Psoas muscle (tissue), 8 donors: ENCODE results near the gene C2orf68. TPM values are rescaled to one million over a fixed set of nuclear protein-coding genes. Genes with fewer than 3 reads are reported as not detected.

Experiments
- ATAC-seq, 4 donors: fragments of 200-7000 bp; cut with Tn5 transposase; one replicate each; pipeline ENCODE4 v1.9.1; 2020; ENCODE audit warnings: moderate library complexity in 3 of 4, mild to moderate bottlenecking in 2 of 4
- DNase-seq, 2 donors: peaks; one replicate each; pipeline ENCODE4 v3.0.0-alpha.2; 2020
- H3K27ac ChIP-seq: fragments of 200-600 bp; one replicate; pipeline ENCODE4 v1.8.0; 2022
- H3K27me3 ChIP-seq, 3 donors: fragments of 200-600 bp in 1 of 3; one replicate each; pipeline versions ENCODE4 v1.6.1 to v1.8.0; 2013 to 2022; ENCODE audit warnings: low read length in 2 of 3, mild to moderate bottlenecking in 2 of 3, moderate library complexity in 1 of 3; ENCODE audit not compliant: insufficient read depth in 3 of 3
- H3K36me3 ChIP-seq, 2 donors: fragments of 200-600 bp in 1 of 2; one replicate each; pipeline versions ENCODE4 v1.6.1 to v1.8.0; 2013 to 2022; ENCODE audit warnings: low read depth in 1 of 2, mild to moderate bottlenecking in 1 of 2, moderate library complexity in 1 of 2; ENCODE audit not compliant: insufficient read depth in 1 of 2
- H3K4me1 ChIP-seq: fragments of 200-600 bp; one replicate; pipeline ENCODE4 v1.8.0; 2022
- H3K4me3 ChIP-seq: fragments of 200-600 bp; one replicate; pipeline ENCODE4 v1.8.0; 2022; ENCODE audit warnings: mild to moderate bottlenecking
- H3K9me3 ChIP-seq: fragments of 200-600 bp; one replicate; pipeline ENCODE4 v1.8.0; 2022
- WGBS, 3 donors: extraction: QIAGEN DNeasy Blood & Tissue Kit; methylation state at CpG; one replicate each; pipeline versions ENCODE4 v1.1.6 to v1.1.7; 2013; 5-methylcytosine and 5-hydroxymethylcytosine counted together
- intact Hi-C, 2 donors: fragments of 100-400 bp; cut with DNase I; formaldehyde crosslinking; loops; one replicate each; pipeline versions ENCODE4 v1.11.0 to v1.14.2; 2022
- polyA plus RNA-seq, 3 donors: library from polyadenylated mRNA; stranded (reverse); fragments of 200-250 nt; gene quantifications; one replicate each; pipeline ENCODE4 v1.2.3, GENCODE V29; 2013
- total RNA-seq, 4 donors: library from RNA; stranded (reverse); fragmentation: NEBNext Ultra II Directional in 2 of 4; extraction: Animal tissue kit (Norgen Biotek cat#: 25700) in 2 of 4; gene quantifications; one replicate each; pipeline versions ENCODE4 v1.2.1 to v1.2.4, GENCODE V29; 2021 to 2023
- TF ChIP-seq, protein P1 (sequence below): fragments of 200-600 bp; IDR thresholded peaks from one replicate; pipeline ENCODE4 v1.8.0; 2022; ENCODE audit warnings: antibody characterized with exemption
- donor health status: healthy with polysubstance abuse.
- donor health status: DM: no; HTN: no; CAD: no; lungs with moderate emphysema.
- donor health status: Bipolar disorder and iron deficiency.
- donor health status: healthy.
- donor health status: DM: yes; HTN: yes; CAD: no.
- donor health status: DM: no; HTN: no; CAD: no.
- donor health status: DM: no; HTN: no; CAD: no.
- donor health status: DM: yes; HTN: yes; CAD: no.

C2orf68 gene
- total and polyA plus RNA-seq, 7 donors, result 26.9 to 76.0 (median 45.6) TPM

DNA sequence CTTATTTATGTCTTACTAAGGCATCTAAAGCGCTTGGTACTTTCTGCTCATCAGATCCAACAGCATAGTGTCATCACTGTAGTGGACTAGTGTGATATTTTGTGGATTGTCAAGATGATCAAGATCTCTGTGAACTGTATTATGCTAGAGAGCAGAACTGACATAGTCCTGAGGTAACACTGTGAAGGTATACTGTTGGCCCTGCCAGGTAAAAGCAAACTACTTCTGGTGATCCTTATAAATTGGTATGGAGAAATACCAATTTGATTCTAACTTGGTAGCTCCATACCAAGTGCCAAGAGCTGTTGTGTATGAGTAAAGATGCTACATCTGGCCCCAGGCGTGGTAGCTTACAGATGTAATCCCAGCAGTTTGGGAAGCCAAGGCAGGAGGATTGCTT lies 40.2 kb upstream of the C2orf68 start:
- Histone ChIP-seq H3K9me3 (no peaks in the 10 kb centered on the region), H3K27ac (no peak overlapping the region), H3K27me3 (no peaks in the 10 kb centered on the region), H3K36me3 (peaks cover 9 to 86% of the 10 kb centered on the region in 2 donors), H3K4me1 (no peaks in the 10 kb centered on the region), H3K4me3 (no peak overlapping the region)
- intact Hi-C loops, result no loop called here
- DNase-seq, result no peak
- TF ChIP-seq, protein P1, sequence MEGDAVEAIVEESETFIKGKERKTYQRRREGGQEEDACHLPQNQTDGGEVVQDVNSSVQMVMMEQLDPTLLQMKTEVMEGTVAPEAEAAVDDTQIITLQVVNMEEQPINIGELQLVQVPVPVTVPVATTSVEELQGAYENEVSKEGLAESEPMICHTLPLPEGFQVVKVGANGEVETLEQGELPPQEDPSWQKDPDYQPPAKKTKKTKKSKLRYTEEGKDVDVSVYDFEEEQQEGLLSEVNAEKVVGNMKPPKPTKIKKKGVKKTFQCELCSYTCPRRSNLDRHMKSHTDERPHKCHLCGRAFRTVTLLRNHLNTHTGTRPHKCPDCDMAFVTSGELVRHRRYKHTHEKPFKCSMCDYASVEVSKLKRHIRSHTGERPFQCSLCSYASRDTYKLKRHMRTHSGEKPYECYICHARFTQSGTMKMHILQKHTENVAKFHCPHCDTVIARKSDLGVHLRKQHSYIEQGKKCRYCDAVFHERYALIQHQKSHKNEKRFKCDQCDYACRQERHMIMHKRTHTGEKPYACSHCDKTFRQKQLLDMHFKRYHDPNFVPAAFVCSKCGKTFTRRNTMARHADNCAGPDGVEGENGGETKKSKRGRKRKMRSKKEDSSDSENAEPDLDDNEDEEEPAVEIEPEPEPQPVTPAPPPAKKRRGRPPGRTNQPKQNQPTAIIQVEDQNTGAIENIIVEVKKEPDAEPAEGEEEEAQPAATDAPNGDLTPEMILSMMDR, result no peak
- WGBS, 3 donors, result 95 to 100% (median 96%) methylated on average over 2 of the region's 2 CpGs
- no peak for ATAC-seq

DNA sequence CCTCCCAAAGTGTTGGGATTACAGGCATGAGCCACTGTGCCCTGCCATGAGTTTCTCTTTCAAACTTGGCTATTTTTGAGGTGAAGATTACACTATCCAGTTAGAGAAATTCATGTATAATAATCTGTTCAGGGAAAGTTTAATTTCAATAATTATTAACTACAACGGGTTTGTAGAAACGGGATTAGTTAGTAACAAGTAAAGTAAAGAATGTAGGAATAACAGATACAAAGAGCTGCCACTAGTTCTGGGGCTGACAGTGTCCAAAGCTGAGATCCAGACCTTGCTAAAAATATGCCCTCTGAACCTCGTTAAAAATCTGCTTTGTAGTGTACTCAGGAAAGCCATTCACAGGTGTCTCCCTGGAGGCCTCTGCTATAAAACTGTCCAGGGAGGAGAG lies 39.2 kb upstream of the C2orf68 start:
- TF ChIP-seq, protein P1, result no peak
- 76 to 87% (median 84%) methylated on average over 3 of the region's 3 CpGs for WGBS, 3 donors
- Histone ChIP-seq H3K4me3 (no peak overlapping the region), H3K27me3 (no peaks in the 10 kb centered on the region), H3K27ac (no peak overlapping the region), H3K4me1 (no peaks in the 10 kb centered on the region), H3K36me3 (peaks cover 9 to 86% of the 10 kb centered on the region in 2 donors), H3K9me3 (no peaks in the 10 kb centered on the region)
- intact Hi-C loops, result no loop called here
- DNase-seq (no peak), ATAC-seq (no peak)

DNA sequence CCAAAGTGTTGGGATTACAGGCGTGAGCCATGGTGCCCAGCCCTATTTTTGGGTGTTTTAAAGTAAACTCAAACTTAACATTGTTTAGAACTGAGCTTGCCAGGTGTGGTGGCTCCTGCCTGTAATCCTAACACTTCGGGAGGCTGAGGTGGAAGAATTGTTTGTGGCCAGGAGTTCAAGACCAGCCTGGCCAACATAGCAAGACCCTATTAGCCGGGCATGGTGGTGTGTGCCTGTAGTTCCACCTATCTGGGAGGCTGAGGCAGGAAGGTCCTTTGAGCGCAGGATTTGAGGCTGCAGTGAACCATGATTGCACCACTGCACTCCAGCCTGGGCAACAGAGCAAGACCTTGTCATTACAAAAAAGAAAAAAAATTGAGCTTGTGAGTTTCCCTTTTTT lies 38.6 kb upstream of the C2orf68 start:
- H3K27ac ChIP-seq, result no peak overlapping the region
- H3K27me3 ChIP-seq, result no peaks in the 10 kb centered on the region
- H3K36me3 ChIP-seq, result peaks cover 10 to 87% of the 10 kb centered on the region in 2 donors
- no peaks in the 10 kb centered on the region for H3K9me3 ChIP-seq
- intact Hi-C loops, result no loop called here
- DNase-seq (no peak), ATAC-seq (no peak)
- no peaks in the 10 kb centered on the region for H3K4me1 ChIP-seq
- 97 to 100% (median 99%) methylated on average over 4 of the region's 4 CpGs for WGBS, 3 donors
- H3K4me3 ChIP-seq, result no peak overlapping the region
- TF ChIP-seq, protein P1, result no peak

DNA sequence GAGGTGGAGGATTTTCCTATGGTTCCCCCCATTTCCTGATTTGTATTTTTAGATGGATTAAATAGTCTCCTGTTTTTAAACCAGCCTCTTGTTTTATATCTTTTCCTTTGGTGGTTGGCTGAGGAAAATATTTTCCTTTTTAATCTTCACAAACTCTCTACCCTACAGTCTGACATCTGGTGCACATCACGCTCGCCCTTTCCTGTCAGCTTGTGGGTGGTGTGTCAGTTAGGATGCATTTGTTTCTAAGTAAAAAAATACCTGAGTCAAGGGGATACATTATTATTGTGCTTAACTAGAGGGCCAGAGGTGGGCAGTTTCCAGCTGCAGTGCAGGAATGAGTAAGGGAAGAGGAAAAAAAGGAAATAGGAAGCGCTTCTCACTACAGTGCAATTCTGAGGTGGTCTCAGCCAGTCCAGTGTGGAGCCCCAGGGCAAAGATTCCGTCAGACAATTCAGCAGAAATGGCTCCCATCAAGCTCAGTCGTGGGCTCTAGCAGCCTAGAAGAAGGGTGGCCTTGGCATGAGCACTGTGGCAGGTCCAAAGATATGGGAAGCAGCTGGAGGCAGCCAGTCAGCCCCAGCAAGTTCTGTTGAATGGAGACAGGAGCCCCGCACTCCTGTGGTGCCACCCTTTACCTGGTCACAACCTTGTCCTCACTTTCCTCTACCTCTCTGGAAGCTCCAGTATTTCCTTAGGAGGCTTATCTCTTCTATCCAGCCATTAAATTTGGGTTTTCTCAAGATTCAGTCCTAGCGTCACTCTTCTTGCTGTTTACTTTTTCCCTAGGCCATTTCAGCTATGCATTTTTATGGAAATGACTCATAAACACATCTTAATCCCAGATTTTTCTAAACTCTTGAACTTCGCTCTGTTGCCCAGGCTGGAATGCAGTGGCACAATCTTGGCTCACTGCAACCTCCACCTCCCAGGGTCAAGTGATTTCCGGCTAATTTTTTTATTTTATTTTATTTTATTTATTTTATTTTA lies 37.6 kb upstream of the C2orf68 start:
- H3K9me3 ChIP-seq, result no peaks in the 10 kb centered on the region
- H3K36me3 ChIP-seq, result peaks cover 11 to 91% of the 10 kb centered on the region in 2 donors
- no peaks in the 10 kb centered on the region for H3K27me3 ChIP-seq
- 89 to 94% (median 90%) methylated on average over 9 of the region's 9 CpGs for WGBS, 3 donors
- no peak overlapping the region for H3K4me3 ChIP-seq
- intact Hi-C loops, result no loop called here
- ATAC-seq (no peak), DNase-seq (no peak)
- no peaks in the 10 kb centered on the region for H3K4me1 ChIP-seq
- TF ChIP-seq, protein P1, result no peak
- no peak overlapping the region for H3K27ac ChIP-seq
